RPMI7951 (cell line): ENCODE results near the gene LPCAT4. TPM values are rescaled to one million over a fixed set of nuclear protein-coding genes. Genes with fewer than 3 reads are reported as not detected.

Experiments used
- DNase-seq: peaks from one replicate; pipeline ENCODE4 v3.0.0-alpha.2; 2012; ENCODE audit warnings: low read depth
- total RNA-seq: library from RNA; depleted of rRNA; stranded (reverse); fragments of >200 nt; shearing (Covaris generic); gene quantifications from 2 replicates; pipeline ENCODE4 v1.2.3, GENCODE V29; 2014

The LPCAT4 gene
- total RNA-seq, 1 experiment from 2014 or later = 19.8 TPM

DNA sequence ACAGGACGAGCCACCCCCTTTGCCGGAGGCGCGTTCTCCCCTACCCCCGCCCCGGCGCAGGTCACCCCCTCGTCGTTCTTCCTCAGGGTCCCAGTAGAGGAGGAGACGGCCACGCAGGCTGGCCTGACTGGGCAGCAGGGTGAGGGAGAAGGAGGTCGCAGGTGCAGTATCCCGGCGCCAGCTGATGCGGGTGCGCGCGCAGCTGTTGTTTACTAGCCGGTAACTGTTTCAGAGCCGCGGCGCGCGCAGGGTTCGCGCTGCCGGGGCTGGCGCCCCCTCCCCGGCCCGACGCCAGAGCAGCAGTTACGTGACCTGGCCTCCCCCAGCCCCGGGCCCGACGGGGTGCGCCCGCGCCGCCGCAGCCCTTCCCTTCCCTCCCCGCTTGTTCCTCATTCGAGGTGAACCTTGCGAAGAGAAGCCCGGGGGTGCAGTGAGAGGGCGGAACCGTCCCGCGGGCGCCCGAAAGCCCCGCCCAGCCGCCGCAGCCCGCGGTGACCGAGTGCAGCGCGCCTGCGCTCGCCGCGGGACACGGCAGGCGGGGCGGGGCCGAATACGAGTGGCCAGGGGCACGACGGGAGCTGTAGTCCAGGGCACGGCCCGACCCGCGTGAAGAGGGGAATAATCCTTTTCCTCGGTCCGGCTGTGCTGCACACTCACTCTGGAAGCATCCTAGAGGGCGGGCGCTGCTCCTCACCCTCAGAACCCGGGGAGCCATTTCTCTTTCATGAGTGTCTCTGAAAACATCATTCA is 29.3 kb downstream of the LPCAT4 start, which contains the start of gene SLC12A6:
Gene SLC12A6 (minus strand): TSS at position 225 of the 750 bp plus-strand sequence. CDS start 1,101 bp downstream, outside the sequence.
- DNase-seq = peak; percentile 92

DNA sequence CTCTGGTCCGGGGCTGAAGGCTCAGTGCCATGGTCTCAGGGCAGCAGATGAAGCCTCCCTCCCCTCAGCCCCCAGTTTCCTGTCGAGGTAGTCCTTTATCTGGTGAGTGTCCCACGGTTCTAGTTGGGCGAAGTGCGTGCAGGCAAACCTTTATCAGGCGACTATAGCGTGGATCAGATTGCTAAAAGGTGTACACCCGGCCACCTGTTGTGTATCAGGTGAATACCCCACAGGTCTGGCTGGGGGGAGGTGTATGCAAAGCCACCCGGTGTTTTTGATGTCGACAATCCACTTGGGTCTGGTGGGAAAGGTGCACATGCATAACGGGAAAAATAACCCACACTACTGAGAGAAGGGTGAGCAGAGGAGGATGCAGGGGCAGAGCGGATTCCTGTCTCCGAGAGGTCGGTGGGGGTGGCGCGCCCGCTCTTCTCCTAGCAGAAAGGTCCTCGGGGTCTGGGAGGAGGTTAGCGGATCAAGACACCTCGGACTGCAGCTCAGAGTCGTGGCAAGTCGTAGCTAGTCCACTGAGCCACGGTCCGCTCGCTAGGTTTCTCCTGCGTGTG is 29.9 kb downstream of the LPCAT4 start:
- DNase-seq = no peak

DNA sequence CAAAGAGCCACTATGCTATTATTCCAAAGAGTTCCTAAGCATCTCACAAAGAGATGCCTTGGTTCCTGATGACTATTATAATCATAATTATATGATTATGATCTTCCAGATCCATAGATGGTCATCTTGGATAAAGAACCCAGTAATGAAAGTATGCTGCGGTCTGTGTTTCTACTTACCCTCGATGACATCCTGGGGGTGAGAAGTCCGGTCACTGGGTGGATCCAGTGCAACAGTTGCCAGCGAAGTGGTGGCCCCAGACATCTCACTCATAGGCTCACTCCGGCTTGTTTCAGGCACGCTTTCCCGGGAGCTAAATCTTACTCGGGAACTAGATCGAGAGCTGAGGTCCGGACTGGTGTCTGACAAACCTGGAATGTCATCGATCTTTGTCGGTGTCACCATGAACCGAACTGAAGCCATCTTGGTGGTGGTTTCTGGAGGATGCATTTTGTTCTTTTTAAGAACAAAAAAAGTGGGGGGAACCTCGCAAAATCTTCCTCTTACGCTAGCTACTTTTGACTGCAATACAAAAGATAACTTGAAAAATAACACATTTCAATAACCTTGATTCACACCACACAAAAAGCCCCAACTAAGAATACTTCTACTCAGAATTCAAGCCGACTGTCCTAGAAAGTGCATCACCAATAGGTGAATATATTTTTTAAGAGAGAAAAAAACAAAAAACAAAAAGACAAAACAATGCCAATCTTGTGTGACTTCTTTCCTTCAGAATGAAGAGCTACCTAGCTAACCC is 30.6 kb downstream of the LPCAT4 start:
- DNase-seq = no peak

DNA sequence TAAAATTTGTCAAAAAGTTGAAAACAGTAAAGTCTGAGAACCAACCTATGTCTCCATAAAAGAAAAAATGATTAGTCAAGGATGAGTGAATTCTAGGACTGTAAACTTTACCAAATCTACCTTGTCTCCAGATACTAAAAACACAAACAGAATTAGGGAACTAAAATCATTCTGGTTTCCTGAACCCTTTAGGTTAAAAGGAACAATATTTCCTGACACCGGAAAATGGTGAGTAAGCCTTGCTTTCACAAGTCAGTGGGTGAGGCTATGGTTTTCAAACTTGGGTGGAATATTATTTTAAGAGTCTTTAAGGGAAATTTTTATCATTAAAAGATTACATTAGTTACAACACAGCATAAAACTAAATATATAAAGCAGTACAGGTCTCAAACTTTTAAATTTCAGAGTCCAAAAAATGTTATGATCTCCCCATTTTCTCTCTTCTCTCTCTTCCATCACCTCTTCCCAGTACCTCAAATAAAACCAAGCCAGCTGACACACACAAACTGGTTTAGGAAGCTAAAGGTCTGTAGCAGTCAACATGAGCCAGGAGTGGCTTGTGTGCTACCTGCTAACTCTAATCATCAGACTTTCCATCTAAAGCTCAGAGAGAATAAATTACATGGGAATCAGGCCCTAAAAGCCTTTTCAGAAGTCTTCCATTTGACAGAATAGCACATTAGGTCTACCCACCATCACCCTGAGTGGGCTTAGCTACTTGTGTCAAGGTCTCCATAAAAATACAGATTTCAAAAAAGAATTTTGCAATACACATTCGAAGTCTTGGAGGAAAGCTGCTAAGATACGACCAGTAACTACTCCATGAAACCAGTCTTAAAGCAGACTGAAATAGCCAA is 31.6 kb downstream of the LPCAT4 start:
- DNase-seq = no peak

DNA sequence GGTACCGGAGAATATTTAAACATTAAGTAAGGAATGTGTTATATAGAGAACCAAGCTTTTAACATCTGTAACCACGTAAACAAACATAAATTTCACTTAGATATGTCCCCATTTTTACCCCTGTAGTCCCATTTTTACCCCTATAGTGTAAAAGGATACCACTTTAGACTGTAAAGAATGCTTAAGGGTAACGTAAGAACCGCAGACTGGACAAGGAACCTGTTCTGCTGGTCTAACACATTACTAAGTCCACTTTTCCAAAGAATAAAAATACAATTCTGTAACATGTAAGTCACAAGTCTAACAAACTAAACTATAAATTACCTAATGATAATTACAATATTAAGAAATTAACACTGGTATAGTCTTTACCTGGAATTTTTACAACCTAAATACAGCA is 32.3 kb downstream of the LPCAT4 start:
- DNase-seq = no peak

DNA sequence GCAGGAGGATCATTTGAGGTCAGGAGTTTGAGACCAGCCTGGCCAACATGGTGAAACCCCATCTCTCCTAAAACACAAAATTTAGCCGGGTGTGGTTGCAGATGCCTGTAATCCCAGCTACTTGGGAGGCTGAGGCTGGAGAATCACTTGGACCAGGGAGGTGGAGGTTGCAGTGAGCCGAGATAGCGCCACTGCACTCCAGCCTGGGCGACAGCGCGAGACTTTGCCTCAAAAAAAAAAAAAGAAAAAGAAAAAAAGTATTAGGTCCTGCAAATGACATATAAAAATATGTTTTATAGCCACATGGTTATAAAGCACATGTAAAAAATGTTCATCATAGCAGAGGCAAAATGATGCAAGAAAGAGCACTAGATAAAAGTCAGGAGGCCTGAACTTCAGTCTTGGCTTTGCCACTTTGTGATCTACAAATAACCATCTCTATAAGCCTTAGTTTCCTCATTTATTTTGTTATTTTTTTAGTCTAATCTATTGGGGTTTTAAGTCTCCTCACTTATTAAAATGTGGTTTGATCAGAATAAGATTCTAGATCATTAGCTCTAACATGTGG is 34.4 kb downstream of the LPCAT4 start:
- DNase-seq = no peak

DNA sequence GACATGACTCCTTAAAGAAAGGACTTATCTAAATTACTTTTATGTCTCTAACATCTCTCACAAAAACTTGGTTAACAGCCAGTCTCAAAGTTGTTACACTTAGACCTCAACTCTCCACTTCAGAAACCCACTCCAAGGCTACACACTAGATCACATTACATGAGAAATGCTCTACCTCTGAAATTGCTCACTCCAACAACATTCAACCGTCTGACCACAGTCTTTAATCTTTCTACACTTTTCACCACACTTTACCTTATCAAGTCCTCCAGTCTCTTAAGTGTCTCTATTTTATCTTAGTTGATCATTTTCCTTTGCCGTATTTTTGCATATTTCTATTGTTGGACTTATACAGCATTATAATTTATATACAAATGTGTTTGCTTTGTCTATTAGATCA is 35.2 kb downstream of the LPCAT4 start:
- no peak for DNase-seq

DNA sequence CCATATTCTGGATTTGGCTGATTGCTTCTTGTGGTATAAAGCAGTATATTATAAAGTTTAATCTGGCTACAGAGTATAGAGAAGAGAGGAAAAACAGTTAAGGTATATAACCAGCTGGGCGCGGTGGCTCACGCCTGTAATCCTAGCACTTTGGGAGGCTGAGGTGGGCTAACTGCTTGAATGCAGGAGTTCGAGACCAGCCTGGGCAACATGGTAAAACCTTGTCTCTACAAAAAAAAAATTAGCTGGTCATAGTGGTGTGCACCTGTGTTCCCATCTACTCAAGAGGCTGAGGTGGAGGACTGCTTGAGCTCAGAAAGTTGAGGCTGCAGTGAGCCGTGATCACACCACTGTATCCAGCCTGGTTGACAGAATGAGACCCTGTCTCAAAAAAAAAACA is 36.7 kb downstream of the LPCAT4 start:
- no peak for DNase-seq

DNA sequence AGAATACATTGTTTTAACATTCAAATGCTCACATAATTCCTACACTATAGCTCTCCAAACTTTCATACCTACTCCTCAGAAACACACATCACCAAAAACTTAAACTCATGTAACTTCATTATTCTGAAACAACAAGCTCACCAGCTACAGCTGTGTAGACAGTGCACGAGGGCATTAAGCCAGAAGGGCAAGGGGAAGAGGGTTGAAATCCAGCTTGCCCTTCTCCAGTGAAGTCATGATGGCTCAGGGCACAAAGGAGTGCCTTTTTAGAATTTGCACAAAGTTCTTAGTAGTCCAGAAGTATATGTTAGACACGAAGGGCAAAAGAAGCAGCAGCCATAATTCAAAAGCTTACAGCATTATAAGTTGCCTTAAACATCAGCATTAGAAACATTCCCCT is 38.0 kb downstream of the LPCAT4 start:
- DNase-seq = no peak

DNA sequence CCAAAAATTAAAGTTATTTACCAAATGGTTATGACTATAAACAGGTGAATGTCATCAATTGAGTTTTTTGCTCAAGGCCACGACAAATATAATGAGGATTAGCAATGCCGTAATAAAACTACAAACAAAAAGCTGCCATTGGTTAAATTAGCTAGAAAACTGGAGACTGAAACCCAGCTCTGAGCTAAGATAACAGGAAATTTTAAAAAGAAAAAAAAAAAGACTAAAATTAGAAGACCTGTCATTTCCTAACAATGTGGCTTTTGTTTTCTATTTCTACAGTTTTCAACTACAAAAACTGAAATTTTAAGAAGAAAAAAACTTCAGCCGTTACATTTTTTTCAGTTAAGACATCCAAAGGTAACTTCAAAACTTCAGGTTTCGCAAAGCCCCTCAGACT is 39.1 kb downstream of the LPCAT4 start:
- DNase-seq = no peak

DNA sequence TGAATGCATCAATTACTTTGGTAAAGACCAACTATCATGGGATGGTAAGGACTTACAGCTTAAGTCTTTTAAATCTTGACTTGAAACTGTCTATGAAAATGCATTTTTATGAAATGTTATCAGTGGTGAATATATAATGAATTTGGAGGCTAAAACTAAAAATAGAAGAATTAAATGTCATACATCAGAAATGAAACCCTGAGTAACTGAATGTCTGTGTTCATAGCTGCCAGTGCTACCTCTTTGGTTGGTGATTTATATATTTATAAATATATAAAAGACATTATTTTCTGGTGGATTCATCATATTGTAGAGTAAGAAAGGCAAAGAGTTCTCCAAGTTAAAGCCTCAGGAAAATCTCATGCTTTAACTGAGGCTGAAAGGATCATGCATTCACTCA is 41.6 kb downstream of the LPCAT4 start:
- DNase-seq = no peak

DNA sequence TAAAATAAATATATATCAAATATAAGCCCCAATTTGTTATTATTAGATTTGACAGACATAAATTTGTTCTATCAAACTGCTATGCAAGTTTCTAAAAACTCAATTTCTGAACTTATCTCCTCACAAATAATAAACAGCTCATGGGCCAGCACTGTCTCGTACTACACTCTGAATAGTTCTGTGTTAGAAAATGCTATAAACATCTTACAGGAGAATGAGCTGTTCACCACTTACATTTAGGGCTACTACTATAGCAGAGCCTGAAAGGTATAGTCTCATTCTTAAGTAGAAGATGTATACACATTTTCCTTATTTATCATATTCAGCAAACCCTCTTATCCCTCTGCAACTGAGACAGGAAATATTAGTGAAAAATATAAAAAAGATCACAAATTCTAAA is 42.1 kb downstream of the LPCAT4 start:
- no peak for DNase-seq

DNA sequence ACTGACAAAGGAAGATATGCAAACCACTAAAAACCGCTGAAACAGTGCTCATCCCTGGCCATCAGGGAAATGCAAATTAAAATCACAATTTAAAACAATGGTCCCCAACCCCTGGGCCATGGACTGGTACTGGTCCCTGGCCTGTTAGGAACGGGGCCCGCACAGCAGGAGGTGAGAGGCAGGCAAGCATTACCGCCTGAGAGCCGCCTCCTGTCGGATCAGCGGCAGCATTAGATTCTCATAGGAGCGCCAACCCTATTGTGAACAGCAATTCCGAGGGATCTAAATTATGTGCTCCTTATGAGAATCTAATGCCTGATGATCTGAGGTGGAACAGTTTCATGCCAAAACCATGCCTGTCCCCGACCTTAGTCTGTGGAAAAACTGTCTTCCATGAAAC is 43.8 kb downstream of the LPCAT4 start:
- no peak for DNase-seq

DNA sequence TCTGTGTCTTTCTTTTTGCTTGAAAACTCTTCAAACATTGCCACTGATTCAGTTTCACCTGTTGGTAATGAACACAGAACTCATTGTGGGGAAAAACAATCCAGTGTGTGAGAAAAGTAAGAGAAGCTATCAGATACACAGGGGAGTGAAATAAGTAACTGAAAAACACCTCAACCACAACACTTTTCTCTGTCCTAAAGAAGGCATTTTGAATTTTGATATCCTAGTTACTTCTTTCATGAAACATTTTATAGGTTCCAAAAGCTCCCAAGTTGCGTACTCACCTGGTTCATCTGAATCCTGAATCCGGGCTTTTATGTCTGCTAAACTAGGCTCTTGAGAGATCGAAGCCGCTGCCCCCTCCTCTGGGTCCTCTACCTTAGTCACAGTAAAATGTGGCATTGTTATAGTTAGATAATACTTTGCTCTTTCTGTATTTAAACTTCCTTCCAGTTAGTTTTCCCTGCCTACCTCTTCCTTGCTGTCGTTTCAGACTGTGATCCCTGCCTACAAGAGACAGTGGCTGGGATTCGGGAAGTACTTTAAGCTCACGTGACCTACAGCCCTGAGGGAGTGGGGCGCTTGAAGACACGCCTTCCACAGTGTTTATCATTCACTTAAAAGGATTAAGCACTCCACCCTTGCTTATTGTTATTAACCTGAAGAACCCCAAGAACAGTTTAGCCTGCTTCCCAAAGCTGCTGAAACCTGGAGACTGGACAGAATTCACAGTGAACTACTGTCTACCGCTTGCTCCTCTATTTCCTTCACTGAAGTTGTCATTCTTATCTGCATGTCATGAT is 48.5 kb downstream of the LPCAT4 start:
- peak; percentile 77 for DNase-seq

DNA sequence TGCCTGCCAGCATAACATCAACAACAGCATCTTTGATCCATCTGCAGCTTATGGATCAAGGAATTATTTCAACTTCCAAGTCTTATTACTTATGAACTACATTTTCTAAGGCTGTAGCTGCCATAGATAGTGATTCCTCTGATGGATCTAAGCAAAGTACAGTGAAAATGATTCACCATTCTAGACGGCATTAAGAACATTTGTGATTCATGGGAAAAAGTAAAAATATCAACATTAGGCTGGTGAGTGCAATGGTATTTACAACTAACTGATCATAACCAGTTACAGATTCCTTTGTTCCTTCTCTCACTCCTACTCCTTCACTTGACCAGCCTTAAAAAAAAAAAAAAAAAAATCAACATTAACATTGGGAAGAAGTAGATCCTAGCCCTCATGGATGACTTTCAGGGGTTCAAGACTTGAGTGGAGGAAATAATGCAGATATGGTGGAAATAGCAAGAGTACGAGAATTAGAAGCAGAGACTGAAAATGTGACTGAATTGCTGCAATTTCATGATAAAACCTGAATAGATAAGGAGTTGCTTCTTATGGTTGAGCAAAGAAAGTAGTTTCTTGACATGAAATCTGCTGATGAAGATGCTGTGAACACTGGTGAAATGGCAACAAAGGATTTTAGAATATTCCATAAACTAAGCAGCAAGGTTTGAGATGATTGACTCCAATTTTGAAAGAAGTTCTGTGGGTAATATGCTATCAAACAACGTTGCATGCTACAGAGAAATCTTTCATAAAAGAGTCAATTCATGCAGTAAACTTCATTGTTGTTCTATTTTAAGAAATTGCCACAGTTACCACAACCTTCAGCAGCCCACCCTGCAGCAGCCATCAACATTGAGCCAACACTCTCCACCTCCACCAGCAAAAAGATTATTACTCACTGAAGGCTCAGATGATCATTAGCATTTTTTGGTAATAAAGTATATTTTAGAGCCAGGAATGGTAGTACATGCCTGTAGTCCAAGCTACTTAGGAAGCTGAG is 52.2 kb downstream of the LPCAT4 start:
- DNase-seq = no peak

DNA sequence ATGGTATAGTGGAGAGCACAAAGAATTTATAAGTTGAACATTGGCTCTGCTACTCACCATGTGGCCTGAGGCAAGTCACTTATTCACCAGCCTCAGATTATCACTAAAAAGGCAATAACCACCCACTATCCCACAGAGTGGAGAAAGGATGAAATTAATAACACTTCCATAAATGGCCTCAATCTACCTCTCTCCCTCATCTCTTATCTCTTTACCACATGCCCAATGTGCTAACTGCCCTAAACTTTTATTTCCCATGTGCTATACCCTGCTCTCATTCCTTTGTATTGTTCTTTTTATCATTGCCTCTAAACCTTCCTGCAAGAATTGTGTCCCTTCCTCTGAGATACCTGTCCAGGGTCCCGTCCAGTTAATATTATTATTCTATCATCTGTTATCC is 55.4 kb downstream of the LPCAT4 start:
- DNase-seq = no peak
